HepG2 (cell line): ENCODE results near the gene RPP21. TPM values are rescaled to one million over a fixed set of nuclear protein-coding genes. Genes with fewer than 3 reads are reported as not detected.

Experiments used
- ASH2L ChIP-seq: fragments of 300-600, 200-600 bp; sonication (generic); IDR thresholded peaks from 2 replicates; pipeline ENCODE4 v1.7.0; 2017; ENCODE audit warnings: low read depth, mild to moderate bottlenecking, moderate library complexity, mixed read lengths, low read length; ENCODE audit not compliant: insufficient read length
- CERS6 ChIP-seq: sonication (generic); formaldehyde crosslinking; IDR thresholded peaks from 2 replicates; pipeline ENCODE4 v1.5.0; 2020; ENCODE audit warnings: missing genetic modification reagents
- GZF1 ChIP-seq: sonication (generic); formaldehyde crosslinking; IDR thresholded peaks from 2 replicates; pipeline ENCODE4 v1.5.1; 2020; ENCODE audit warnings: mild to moderate bottlenecking, missing genetic modification reagents
- HNRNPK ChIP-seq: fragments of 200-400 bp; formaldehyde crosslinking; IDR thresholded peaks from 2 replicates; pipeline ENCODE4 v1.6.1; 2018; ENCODE audit warnings: low read length, low read depth, moderate library complexity, mild to moderate bottlenecking; ENCODE audit not compliant: poor library complexity, severe bottlenecking
- HOXA3 ChIP-seq: sonication (generic); formaldehyde crosslinking; IDR thresholded peaks from 2 replicates; pipeline ENCODE4 v1.5.0; 2020; ENCODE audit warnings: missing genetic modification reagents
- NFE2L1 ChIP-seq: sonication (generic); formaldehyde crosslinking; IDR thresholded peaks from 2 replicates; pipeline ENCODE4 v1.4.0; 2020; ENCODE audit warnings: missing genetic modification reagents, mild to moderate bottlenecking, borderline replicate concordance
- POGZ ChIP-seq: sonication (generic); formaldehyde crosslinking; IDR thresholded peaks from 2 replicates; pipeline ENCODE4 v1.4.0; 2020; ENCODE audit warnings: mild to moderate bottlenecking, missing genetic modification reagents
- RORA ChIP-seq: sonication (generic); formaldehyde crosslinking; IDR thresholded peaks from 2 replicates; pipeline ENCODE4 v1.5.0; 2020; ENCODE audit warnings: mild to moderate bottlenecking, missing genetic modification reagents, moderate library complexity
- SALL1 ChIP-seq: sonication (generic); formaldehyde crosslinking; IDR thresholded peaks from 2 replicates; pipeline ENCODE4 v1.8.0; 2022; ENCODE audit warnings: mild to moderate bottlenecking, missing genetic modification reagents
- TCF12 ChIP-seq, 2 experiments: fragments of 450-650 bp in 1 of 2; sonication (generic) in 1 of 2; formaldehyde crosslinking in 1 of 2; IDR thresholded peaks; 2 replicates each; pipeline versions ENCODE4 v1.6.1 to v1.8.0; 2017 to 2022; ENCODE audit warnings: antibody characterized with exemption in 1 of 2, mild to moderate bottlenecking in 1 of 2, missing genetic modification reagents in 1 of 2, moderate library complexity in 1 of 2
- TRIM22 ChIP-seq: fragments of 450-650 bp; IDR thresholded peaks from 2 replicates; pipeline ENCODE4 v1.6.1; 2017
- WIZ ChIP-seq: sonication (generic); formaldehyde crosslinking; IDR thresholded peaks from 2 replicates; pipeline ENCODE4 v1.5.1; 2020; ENCODE audit warnings: mild to moderate bottlenecking, missing genetic modification reagents
- ZFAT ChIP-seq: sonication (generic); formaldehyde crosslinking; conservative IDR thresholded peaks from 2 replicates; pipeline ENCODE4 v1.8.1; 2023; ENCODE audit warnings: missing genetic modification reagents, inconsistent platforms
- ZNF326 ChIP-seq: sonication (generic); formaldehyde crosslinking; IDR thresholded peaks from 2 replicates; pipeline ENCODE4 v1.4.0; 2020; ENCODE audit warnings: missing genetic modification reagents, borderline replicate concordance
- ZNF33A ChIP-seq: sonication (generic); formaldehyde crosslinking; IDR thresholded peaks from 2 replicates; pipeline ENCODE4 v1.5.1; 2020; ENCODE audit warnings: missing genetic modification reagents, mild to moderate bottlenecking, moderate library complexity, borderline replicate concordance
- ZNF460 ChIP-seq: sonication (generic); formaldehyde crosslinking; IDR thresholded peaks from 2 replicates; pipeline ENCODE4 v1.5.1; 2020; ENCODE audit warnings: missing genetic modification reagents, mild to moderate bottlenecking, borderline replicate concordance
- ZNF468 ChIP-seq: sonication (generic); formaldehyde crosslinking; IDR thresholded peaks from 2 replicates; pipeline ENCODE4 v1.8.0; 2022; ENCODE audit warnings: mild to moderate bottlenecking, moderate library complexity, missing genetic modification reagents
- ZNF761 ChIP-seq: sonication (generic); formaldehyde crosslinking; conservative IDR thresholded peaks from 2 replicates; pipeline ENCODE4 v1.4.0; 2020; ENCODE audit warnings: mild to moderate bottlenecking, missing genetic modification reagents
- ZSCAN29 ChIP-seq: sonication (generic); formaldehyde crosslinking; conservative IDR thresholded peaks from 2 replicates; pipeline ENCODE4 v1.4.0; 2020; ENCODE audit warnings: mild to moderate bottlenecking, missing genetic modification reagents
- polyA plus RNA-seq, 8 experiments: library from polyadenylated mRNA; depleted of rRNA in 3 of 8; stranded (reverse) in 7 of 8; unstranded in 1 of 8; fragments of >200 nt; fragmentation: Illumina TruSeq in 4 of 8; extraction: Trizol in 4 of 8; gene quantifications; 2 replicates each; pipeline versions ENCODE4 v1.2.1 to v1.2.3, GENCODE V29; 2011 to 2016; ENCODE audit warnings: low read depth in 4 of 8, missing spikeins in 1 of 8, mixed read lengths in 1 of 8; ENCODE audit not compliant: insufficient read depth in 1 of 8
- total RNA-seq, 5 experiments: library from RNA; depleted of rRNA; stranded (reverse); fragments of >200 nt; fragmentation: Illumina TruSeq; extraction: Trizol; gene quantifications; 2 replicates each; pipeline ENCODE4 v1.2.3, GENCODE V29; 2016; ENCODE audit warnings: low read depth in 1 of 5
- TF ChIP-seq, protein P1 (sequence below): sonication (generic); formaldehyde crosslinking; IDR thresholded peaks from 2 replicates; pipeline ENCODE4 v1.5.1; 2020; ENCODE audit warnings: missing genetic modification reagents, mild to moderate bottlenecking, borderline replicate concordance
- TF ChIP-seq, protein P2 (sequence below): IDR thresholded peaks from 2 replicates; pipeline ENCODE4 v1.6.1; 2016; ENCODE audit warnings: mild to moderate bottlenecking
- TF ChIP-seq, protein P3 (sequence below): sonication (generic); formaldehyde crosslinking; IDR thresholded peaks from 2 replicates; pipeline ENCODE4 v1.8.0; 2022; ENCODE audit warnings: mild to moderate bottlenecking, missing genetic modification reagents; ENCODE audit not compliant: insufficient replicate concordance

The RPP21 gene
- total and polyA plus RNA-seq, 2 of the 13 experiments (the other 11 are each of a cell fraction or from before 2014, with no cell fraction given) = 53.1 to 72.3 TPM

DNA sequence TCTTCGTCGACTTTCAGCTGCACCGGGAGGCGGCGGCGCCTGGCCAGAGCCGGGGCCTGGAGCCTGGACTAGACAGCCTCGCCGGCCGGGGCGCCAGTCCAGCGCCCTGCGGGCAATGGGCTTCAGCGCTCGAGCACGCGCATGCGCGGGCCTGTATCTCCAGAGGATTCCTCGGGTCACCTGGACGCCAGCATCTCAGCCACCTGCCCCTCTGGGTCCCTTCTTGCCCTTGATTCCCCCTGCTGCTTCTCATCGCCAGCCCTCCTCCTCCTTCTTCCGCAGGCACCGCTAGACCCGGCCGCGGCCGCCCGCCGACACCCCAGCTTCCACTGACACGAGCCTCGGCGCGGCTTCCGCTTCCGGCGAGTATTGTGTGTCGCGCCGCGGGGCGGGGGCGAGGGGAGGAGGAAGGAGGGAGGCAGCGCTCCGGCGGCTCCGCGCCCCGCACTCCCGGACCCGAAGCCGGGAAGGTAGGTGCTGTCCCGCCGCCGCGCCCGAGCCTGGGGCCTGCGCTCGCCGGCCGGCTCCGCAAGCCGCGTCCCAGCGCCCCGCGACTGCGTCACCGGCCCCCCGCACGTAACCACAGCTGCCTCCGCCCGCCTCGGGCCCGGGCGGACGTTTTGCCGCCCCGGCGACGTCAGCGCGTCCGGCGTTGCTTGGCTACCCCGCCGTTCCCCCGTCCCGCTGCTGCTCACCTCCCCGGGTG lies 18.3 kb upstream of the RPP21 start, which contains the start of gene TRIM39 (continued):
- TF ChIP-seq, protein P1, sequence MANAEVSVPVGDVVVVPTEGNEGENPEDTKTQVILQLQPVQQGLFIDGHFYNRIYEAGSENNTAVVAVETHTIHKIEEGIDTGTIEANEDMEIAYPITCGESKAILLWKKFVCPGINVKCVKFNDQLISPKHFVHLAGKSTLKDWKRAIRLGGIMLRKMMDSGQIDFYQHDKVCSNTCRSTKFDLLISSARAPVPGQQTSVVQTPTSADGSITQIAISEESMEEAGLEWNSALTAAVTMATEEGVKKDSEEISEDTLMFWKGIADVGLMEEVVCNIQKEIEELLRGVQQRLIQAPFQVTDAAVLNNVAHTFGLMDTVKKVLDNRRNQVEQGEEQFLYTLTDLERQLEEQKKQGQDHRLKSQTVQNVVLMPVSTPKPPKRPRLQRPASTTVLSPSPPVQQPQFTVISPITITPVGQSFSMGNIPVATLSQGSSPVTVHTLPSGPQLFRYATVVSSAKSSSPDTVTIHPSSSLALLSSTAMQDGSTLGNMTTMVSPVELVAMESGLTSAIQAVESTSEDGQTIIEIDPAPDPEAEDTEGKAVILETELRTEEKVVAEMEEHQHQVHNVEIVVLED (CRISPR knock-in tag) = peak; percentile 89
- TF ChIP-seq SALL1 (CRISPR knock-in tag) = peak; percentile 28; the same call in 1 of the 2 replicates
- TF ChIP-seq ZSCAN29 = no peak
- TF ChIP-seq CERS6 = no peak
- no peak for TF ChIP-seq TCF12 (IDR thresholded peaks at IDR 0.05)
- TF ChIP-seq TCF12 (CRISPR knock-in tag; IDR thresholded peaks at IDR 0.05) = peak; percentile 87
- TF ChIP-seq ZNF761 (CRISPR knock-in tag) = peak; percentile 68
- TF ChIP-seq HNRNPK = peak; percentile 93
- TF ChIP-seq, protein P2, sequence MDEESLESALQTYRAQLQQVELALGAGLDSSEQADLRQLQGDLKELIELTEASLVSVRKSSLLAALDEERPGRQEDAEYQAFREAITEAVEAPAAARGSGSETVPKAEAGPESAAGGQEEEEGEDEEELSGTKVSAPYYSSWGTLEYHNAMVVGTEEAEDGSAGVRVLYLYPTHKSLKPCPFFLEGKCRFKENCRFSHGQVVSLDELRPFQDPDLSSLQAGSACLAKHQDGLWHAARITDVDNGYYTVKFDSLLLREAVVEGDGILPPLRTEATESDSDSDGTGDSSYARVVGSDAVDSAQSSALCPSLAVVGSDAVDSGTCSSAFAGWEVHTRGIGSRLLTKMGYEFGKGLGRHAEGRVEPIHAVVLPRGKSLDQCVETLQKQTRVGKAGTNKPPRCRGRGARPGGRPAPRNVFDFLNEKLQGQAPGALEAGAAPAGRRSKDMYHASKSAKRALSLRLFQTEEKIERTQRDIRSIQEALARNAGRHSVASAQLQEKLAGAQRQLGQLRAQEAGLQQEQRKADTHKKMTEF (CRISPR knock-in tag) = peak; percentile 80
- peak; percentile 40; the same call in 1 of the 2 replicates for TF ChIP-seq POGZ (CRISPR knock-in tag)
- TF ChIP-seq ASH2L = peak; percentile 89
- no peak for TF ChIP-seq ZNF33A (CRISPR knock-in tag)
- peak; percentile 58 for TF ChIP-seq WIZ (CRISPR knock-in tag)
- TF ChIP-seq NFE2L1 = no peak
- TF ChIP-seq ZFAT (CRISPR knock-in tag) = no peak
- peak; percentile 64 for TF ChIP-seq HOXA3 (CRISPR knock-in tag)
- no peak for TF ChIP-seq ZNF468
- TF ChIP-seq TRIM22 = no peak
- TF ChIP-seq, protein P3, sequence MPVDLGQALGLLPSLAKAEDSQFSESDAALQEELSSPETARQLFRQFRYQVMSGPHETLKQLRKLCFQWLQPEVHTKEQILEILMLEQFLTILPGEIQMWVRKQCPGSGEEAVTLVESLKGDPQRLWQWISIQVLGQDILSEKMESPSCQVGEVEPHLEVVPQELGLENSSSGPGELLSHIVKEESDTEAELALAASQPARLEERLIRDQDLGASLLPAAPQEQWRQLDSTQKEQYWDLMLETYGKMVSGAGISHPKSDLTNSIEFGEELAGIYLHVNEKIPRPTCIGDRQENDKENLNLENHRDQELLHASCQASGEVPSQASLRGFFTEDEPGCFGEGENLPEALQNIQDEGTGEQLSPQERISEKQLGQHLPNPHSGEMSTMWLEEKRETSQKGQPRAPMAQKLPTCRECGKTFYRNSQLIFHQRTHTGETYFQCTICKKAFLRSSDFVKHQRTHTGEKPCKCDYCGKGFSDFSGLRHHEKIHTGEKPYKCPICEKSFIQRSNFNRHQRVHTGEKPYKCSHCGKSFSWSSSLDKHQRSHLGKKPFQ = no peak
- no peak for TF ChIP-seq RORA
- no peak for TF ChIP-seq ZNF460
- 0 out of 2 replicates have a peak, but pooled peaks have one; percentile 52 for TF ChIP-seq GZF1 (CRISPR knock-in tag)
- no peak for TF ChIP-seq ZNF326 (CRISPR knock-in tag)
